HG03280 (cell line): ENCODE results near the gene R3HDM4.

Source experiments
- ATAC-seq: cut with Tn5 transposase; IDR thresholded peaks from one replicate; pipeline ENCODE4 v1.9.1; 2021; ENCODE audit warnings: mild to moderate bottlenecking, moderate library complexity; ENCODE audit not compliant: unreplicated experiment

R3HDM4 gene

DNA sequence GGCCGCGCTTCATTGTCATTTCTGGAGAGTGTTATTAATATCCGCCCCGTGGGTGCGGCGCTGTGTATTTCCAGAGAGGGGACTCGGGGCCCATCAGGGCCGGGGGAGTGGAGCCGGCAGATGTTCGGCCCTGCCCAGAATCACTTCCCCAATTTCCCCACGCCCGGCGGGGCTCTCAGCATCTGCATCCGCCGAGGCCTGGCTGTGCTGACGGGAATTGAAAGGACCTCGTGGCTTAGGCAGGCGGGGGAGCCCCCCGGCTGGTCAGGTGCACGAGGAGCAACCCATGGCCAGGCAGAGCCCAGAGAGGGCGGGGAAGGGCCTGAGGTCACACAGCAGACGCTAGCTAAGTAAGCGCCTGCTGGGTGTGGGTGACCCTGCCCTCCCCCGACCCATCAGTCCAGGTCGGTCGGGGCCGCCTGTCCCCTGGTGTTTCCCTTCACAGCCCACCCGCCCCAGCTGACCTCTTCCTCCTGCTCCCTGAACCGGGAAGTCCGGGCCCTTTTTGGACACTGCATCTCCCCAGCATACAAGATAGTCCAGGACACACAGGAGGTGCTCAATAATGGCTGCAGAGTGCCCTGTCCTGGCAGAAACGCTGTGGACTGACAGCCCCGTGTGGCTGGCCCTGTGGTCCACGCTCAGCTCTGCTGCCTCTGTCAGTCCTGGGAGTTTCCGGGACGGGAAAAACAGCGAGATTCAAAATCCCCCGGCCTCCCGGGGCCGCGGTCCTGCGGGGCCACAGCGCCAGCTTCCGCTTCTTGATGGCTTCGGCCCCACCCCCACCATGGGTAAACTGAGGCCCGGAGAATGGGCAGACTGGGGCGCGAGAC, 34.9 kb upstream of the R3HDM4 start:
- ATAC-seq, result peak; percentile 65

DNA sequence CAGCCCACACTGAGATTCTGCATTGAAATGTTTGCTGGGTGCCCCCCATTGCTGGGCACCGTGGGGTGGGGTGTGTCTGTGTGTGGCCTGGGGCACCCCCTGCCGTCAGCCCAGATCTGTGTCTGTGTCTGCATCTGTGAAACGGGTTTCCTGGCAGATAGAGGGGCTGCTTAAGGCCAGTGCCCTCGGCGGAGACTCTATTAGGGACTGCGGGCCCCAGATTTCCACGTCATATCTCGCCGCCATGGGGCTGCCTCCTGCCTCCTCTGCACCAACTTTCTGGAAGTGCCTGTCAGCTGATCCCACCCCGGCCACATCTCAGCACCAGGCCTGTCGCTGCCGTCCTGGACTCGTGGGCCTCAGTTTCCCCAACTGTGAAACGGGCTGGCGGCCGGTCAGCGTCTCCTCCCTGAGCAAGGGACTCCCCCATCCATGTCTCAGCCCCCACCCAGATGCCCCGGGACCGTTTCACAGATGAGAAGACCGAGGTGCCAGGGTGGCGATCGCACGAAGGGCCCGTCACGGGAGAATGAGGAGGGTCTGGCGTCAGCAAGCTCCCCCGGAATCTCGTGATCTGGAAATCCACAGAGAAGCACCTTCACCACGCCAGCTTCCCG, 34.2 kb upstream of the R3HDM4 start:
- peak; percentile 20 for ATAC-seq

DNA sequence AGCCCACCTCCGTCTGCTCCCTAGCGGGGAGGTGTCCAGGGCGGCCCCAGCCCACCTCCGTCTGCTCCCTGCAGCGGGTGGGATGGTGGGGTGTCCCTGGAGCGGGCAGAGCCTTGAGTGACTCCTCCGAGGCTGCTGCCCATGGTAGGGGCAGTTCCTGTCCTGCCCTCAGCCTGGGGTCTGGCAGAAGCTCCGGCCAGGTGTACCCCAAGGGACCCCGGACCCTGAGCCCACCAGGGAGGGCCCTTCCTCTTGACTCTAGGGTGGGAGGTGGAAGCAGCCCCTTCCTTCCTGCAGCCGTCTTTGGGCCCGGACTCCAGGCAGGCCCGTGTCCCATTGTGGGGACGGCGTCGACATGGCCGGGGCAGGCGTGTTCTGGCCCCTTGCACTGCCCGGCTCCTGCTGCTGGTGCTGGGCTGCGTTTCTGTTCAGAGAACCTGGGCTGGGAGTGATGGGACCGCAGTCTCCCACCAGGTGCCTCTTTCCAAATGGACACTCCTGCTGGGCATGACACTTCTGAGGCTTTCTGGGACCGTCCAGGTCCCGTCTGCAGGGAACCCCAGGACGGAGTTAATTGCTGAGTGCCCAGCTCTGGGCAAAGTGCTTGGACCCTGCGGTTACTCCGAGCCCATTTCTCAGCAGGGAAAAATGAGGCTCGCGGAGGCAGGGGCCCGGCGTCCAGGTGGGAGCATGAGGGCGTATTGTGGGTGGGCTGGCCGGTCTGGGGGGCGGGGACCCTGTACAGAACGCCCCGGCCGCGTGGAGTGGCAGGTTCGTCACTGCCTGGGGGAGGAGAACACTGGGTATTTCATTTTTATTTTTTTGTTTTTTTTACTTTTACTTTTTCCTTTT, 32.6 kb upstream of the R3HDM4 start:
- ATAC-seq, result no peak

DNA sequence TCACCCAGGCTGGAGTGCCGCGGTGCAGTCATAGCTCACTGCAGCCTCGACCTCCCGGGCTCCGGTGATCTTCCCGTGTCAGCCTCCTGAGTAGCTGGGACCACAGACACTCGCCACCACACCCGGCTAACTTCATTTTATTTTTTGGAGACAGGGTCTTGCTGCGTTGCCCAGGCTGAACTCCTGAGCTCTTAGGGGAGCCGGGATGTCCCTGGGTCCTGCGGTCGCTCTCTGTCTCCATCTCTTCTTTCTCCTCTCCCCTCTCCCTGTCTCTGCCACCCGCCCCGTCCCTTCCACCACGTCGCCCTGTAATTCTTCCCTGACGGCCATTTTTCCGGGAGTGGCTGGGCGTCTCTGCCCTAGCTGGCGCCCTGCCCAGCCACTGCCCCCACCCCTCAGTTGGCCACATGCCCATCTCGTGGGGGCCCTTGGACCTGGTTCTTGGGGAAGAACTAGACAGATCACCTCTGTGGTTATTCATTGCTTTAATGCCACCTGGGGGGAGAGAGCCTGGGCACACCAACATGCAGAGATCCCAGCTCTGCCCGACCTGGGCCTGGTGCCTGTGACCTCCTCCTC, 31.7 kb upstream of the R3HDM4 start:
- no peak for ATAC-seq

DNA sequence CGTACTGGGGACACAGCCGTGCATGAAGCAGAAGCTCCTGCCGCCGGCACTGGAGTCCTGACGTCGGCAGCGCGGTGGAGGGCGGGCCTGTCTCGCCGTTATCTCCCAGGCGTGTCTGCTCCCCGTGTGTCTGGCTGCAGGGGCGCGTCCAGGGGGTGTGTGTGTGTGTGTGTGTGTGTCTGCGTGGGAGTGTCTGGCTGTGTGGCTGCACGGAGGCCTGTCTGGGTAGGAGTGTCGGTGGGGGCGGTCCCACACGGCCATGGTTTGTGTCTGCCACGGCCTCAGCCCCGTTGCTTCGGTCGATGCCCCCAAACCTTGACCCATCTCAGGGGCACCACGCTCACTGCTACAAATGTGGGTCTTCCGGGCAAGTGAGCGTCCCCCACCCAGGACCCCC, 31.1 kb upstream of the R3HDM4 start:
- no peak for ATAC-seq

DNA sequence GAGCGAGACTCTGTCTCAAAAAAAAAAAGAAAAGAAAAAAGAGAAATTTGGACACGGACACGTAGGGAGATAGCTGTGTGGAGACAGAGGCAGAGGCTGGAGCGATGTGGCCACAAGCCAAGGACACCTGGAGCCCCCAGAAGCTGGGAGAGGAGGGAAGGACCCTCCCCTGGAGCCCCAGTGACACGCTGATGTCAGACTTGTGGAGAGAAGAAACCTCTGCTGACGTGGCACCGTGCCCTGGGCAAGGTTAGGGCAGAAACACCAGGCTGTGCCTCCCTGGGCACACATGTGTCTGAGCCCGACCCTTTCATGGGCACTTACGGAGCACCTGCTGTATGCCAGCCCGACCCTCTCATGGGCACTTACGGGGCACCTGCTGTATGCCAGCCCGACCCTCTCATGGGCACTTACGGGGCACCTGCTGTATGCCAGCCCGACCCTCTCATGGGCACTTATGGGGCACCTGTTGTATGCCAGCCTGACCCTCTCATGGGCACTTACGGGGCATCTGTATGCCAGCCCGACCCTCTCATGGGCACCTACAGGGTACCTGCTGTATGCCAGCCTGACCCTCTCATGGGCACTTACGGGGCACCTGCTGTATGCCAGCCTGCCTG, 30.6 kb upstream of the R3HDM4 start:
- ATAC-seq, result no peak

DNA sequence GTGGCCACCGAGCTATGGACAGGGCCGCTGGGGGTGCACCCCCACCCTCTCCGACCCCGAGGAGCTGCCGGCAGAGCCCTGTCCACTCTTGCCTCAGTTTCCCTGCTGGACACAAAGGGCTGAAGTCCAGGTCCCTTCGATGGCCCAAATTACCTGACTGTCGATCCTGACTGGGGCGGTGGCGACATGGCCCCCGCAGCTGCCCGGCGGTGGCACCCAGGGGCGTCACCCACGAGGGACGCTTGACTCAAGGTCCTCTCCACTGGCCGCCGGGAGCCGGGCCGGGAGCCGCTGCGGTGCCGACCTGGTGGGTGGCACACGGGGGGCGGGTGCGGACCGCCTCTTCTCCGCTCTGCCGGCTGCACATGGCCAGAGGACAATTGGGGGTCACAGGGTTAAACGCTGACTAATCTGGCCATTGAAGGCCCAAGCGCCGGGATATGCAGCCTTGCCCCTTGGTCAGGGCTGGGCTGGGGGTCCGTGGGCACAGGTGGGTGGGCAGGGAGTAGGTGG, 29.2 kb upstream of the R3HDM4 start:
- ATAC-seq, result no peak

DNA sequence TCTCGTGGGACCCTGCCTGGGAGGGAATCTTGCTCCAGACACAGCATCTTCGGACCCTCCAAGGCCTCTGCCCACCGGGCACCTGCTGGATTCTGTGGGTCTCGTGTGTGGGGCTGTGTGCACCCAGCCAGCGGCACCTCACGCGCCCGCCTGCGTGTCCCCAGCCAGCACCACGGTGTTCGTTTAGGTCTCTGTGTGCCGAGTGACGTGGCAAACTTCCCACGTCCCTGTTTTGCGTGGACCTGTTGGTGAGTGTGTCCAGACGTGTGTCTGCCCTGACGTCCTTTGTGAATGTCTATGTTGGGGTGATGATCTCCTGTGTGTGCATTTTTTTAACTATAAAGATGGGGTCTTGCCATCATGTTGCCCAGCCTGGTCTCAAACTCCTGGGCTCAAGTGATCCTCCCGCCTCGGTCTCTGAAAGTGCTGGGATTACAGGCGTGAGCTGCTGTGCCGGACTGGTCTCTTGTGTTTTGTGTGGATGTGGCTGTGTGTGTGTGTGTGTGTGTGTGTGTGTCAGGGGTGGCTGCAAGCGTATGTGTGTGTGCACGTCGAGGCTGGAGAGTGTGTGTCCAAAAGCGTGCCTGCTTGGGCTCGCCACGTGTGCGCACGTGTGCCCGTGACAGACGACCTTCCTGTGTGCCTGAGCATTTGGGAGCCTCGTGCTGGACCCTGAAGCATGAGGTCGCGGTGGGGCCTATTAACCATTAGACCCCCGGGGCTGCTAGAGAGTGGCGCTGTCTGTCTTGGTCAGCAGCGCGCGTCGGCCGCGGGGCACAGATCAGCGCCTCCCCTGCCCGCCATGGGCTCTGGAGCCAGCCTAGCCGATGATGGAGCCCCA, 28.5 kb upstream of the R3HDM4 start:
- no peak for ATAC-seq

DNA sequence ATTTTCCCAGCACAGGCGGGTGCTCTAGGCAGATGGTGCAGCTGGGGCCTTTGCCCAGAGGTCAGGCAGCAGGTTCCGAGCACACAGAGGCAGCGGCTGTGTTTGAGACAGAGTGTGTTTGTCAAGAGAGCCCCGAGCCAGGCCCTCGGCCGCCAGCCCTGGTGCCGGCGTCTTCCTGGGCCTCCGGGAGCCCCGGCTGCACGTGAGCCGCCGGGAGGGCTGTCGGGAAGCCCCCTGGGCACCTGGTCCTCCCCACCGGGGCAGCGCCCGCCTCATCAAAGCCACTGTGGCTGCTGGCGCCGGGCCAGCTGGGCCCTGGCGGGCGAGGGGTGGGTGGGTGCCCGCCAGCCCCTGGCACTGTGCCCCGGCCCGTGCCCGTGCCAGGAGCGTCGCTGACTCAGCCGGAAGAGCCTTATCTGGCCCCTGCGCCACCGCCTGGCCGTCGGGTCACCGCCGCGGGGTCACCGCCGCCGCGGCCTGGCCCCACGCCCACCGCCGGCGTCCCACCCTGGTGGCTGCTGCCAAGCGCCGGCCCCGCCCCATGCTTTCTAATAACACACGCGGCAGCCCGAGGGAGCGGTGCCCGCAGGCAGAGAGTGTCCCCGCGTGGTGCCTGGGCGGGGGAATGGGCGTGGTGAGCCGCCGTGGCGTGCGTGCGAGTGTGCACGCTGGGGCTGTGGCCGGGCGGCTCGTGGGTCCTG, 27.7 kb upstream of the R3HDM4 start:
- ATAC-seq, result no peak

DNA sequence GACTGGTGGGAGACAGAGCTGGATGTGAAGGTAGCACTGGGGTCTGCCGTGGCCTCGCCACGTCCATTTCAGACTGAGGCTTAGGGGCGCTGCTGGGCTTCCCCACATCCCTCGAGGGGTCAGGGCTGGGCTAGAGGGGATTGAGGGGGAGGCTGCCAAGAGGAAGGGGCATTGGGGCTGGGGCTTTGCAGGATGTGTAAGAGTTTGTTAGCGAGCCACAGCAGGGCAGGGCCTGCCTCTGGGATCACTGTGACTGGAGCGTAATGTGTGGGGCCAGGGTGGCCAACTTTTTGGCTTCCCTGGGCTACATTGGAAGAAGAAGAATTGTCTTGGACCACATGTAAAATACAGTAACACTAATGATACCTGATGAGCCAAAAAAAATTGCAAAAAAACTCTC, 26.9 kb upstream of the R3HDM4 start:
- ATAC-seq, result no peak

DNA sequence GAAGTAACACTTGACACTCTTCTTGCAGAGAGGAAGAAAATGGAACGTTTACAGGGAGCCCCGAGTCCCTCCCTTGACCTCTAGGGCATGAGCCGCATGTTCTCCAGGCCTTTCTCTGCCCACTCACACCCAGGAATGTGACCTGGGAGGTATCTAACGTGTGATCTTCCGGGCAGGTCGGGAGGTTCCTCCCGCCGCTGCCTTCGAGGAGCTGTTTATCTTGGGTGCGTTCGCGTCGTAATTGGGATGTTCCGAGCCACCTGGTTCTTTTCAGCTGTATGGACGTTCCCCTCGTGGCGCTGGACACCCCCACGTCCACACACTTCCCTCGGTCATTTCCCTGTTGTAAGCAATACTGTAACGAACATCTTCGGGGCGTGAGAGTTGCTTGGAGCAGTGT, 26.4 kb upstream of the R3HDM4 start:
- no peak for ATAC-seq

DNA sequence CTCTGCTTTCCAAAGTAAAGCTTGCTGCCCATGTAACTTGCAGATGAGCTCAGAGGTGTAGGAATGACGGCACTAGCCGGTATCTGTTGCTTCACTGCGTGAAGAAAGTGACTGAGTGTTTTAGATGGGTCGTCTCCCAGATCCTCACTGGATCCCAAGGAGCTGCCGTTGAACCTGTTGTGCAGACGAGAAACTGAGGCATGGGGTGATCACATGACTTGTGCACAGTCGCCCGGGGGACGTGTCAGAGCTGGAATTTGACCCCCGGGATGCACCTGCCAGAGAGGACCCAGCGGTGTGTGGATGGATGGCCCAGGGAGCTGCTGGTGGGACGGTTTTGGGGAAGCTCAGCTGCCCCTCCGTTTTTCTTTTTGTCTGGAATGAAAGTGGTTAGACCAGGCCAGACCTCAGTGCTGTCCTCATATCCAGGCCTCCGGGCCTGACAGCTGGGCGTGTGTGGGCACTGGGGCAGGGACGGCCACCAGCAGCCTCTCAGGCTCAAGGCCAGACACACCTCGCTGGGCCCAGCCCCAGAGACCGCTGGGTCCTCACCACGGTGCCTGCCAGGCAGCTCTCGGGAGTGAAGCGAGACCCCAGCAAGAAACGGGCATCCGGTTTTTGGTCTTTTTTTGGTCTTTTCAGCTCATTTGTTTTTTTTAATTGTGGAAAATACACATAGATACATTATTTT, 25.4 kb upstream of the R3HDM4 start:
- ATAC-seq, result no peak

DNA sequence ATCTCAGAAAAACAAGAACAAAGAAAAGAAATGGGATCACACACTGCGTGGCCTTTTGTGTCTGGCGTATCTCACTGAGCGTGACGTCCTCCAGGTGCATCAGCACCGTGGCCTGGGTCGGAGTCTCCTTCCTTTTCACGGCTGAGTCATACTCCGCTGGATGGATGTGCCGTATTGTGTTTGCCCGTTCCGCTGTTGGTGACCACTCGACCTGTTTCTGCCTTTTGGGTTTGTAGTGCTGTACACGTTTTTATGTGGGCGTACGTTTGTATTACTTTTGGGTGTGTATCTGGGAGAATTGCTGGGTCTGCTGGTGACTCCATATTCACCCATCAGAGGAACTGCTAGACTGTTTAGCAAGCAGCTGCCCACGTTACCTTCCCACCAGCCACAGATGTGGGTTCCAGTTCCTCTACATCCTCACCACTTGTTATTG, 24.3 kb upstream of the R3HDM4 start:
- no peak for ATAC-seq

DNA sequence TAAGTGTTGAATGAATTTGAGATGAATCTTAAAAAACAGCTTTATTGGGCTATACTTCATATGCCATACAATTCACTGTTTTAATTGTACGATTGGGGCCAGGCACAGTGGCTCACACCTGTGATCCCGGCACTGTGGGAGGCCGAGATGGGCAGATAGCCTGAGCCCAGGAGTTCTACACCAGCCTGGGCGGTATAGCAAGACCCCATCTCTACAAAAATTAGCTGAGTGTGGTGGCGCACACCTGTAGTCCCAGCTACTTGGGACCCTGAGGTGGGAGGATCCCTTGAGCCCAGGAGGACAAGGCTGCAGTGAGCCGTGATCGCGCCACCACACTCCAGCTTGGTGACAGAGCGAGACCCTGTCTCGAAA, 23.1 kb upstream of the R3HDM4 start:
- ATAC-seq, result no peak

DNA sequence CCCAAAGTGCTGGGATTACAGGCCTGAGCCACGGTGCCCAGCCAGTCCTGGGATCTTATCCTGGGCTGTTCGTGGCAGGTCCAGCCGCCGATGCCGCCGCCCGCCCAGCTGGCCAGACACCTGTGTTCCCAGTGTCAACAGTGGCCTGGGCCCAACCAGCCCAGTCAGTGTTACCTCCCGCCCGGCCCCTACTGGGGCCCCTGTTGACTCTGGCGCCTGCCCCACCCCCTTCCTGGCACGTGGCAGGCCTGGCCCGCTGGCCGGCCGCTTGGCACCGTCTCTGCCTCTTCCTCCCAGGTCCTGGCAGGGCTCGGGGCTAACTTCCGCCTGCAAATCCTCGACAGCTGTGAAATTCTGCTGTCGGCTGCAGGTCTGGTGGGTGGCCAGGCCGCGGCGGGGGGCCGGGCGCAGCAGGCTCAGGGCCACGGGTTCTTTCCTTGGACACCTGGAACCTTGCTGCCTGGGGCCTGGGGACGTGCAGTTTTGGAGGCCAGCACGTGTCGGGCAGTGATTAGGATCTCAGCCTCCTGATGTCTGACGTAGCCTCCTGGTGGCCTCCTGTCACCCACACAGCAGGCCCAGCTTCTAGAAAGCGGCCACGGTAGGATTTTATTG, 22.0 kb upstream of the R3HDM4 start:
- no peak for ATAC-seq

DNA sequence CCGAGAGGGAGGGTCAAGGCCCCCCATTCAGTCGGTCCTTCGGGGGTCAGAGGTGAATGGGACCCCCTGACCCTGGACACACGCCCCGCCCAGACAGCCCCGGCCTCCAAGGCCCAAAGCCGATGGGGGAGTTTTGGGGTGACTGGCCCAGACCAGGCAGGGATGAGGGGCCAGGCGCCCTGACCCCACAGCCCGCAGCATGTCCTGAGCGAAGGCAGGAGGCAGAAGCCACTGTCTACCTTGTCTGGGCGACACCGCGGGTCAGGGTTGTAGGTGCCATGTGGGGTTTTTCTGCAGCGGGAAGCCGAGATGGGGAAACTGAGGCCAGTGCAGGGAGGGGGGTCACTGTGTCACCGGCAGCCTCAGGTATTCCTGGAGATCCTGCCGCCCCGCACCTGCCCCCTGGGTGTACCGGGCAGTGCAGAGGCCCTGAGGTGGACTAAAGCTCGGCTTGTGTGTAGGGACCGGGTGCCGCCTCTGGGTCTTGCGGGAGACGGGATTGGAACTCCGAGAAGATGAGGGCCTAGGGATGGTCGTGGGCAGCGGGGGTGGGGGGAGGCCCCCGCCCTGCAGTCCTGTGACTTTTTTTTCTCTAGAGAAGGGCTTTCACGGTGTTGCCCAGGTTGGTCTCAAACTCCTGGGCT, 21.3 kb upstream of the R3HDM4 start:
- ATAC-seq, result no peak

DNA sequence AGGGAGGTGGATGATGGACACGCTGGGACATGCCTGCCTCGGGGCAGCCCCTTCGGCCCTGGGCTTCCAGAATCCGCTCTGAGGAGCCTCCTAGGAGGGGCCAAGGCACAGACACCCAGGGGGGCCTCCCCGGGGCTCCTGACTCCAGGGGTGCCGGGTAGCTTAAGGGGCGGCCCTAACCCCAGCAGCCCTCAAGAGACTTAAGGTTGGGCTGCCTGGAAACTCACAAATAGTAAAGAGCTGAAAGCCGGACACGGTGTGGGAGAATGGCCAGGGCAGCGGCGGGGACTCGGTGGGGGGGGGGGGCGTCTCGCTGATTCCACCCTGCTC, 20.5 kb upstream of the R3HDM4 start:
- no peak for ATAC-seq
